ENCODE results near the gene TRA2B. TPM values are rescaled to one million over a fixed set of nuclear protein-coding genes. Genes with fewer than 3 reads are reported as not detected.
"Not testable (repeated sequence)": the region's sequence is repeated elsewhere in the genome, so short reads cannot be mapped to it uniquely, and the experiment has no call there.

TRA2B gene
- total and polyA plus RNA-seq, 2 of the 8 experiments (the other 6 are each of a cell fraction or from before 2014, with no cell fraction given) = 206 to 274 TPM

DNA sequence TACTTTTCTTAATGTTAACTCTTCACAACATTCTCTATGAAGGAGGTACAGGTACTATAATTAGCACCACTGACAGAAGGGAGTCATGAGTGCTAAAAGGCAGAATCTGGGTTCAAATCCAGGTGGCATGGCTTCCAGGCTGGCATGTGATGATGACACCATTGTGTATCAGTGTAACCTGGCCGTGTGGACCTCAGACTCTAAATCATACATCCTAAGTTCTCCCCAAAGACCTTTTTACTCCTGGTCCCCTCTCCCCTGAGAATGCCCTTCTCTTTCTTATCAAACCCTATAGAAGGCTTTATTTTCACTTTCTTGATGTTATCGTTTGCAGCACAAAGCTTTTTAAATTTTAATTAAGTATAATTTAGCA lies 26.8 kb downstream of the TRA2B start:
- H2BK5ac ChIP-seq (ENCODE audit: low read depth, low read length); H2BK20ac ChIP-seq (ENCODE audit: low read length); H3K23me2 ChIP-seq (ENCODE audit: low read depth, low read length); H3K27ac ChIP-seq (ENCODE audit: low read depth, low read length); H4K5ac ChIP-seq (ENCODE audit: insufficient read length, low read depth, low read length); H3K14ac ChIP-seq (ENCODE audit: insufficient read length); H2BK120ac ChIP-seq (replicated peaks; ENCODE audit: low read depth, low read length); H4K8ac ChIP-seq (ENCODE audit: extremely low read depth, insufficient read depth, low read length); H2AFZ ChIP-seq (ENCODE audit: low read length); H3K9ac ChIP-seq (replicated peaks in 1 of 4; ENCODE audit: extremely low read depth in 1 of 4, low read depth in 3 of 4, low read length in 3 of 4); H3K4me3 ChIP-seq (ENCODE audit: extremely low read depth in 1 of 4, insufficient read depth in 2 of 4, low read depth in 3 of 4, low read length in 4 of 4); H3K4ac ChIP-seq (replicated peaks; ENCODE audit: insufficient read length, low read depth, low read length); H2BK15ac ChIP-seq (ENCODE audit: low read length); H2BK12ac ChIP-seq (ENCODE audit: low read depth, low read length); H3K79me1 ChIP-seq (ENCODE audit: low read depth, low read length); H4K20me1 ChIP-seq (replicated peaks in 1 of 2; ENCODE audit: control insufficient read depth in 1 of 2, insufficient read depth in 2 of 2, low read length in 2 of 2); H3K56ac ChIP-seq (replicated peaks; ENCODE audit: insufficient read length, low read depth, low read length); H3K18ac ChIP-seq (ENCODE audit: extremely low read depth, low read length); H3K23ac ChIP-seq (ENCODE audit: insufficient read length); FAIRE-seq; DNase-seq (ENCODE audit: low read depth in 1 of 2, low spot score in 2 of 2); H3K4me2 ChIP-seq (ENCODE audit: insufficient read depth in 1 of 2, low read depth in 2 of 2, low read length in 2 of 2); H3K79me2 ChIP-seq (ENCODE audit: control insufficient read depth in 1 of 2, insufficient read depth in 2 of 2, low read length in 2 of 2); H2AK5ac ChIP-seq (ENCODE audit: low read depth, low read length); H3K4me1 ChIP-seq (replicated peaks in 1 of 4; ENCODE audit: control insufficient read depth in 3 of 4, insufficient read depth in 4 of 4, low read length in 3 of 4); H4K91ac ChIP-seq (replicated peaks; ENCODE audit: insufficient read length, low read length); H3K9me3 ChIP-seq (ENCODE audit: insufficient read depth in 2 of 2, low read depth in 1 of 2, low read length in 1 of 2); H3K27me3 ChIP-seq (replicated peaks in 1 of 4; ENCODE audit: control insufficient read depth in 3 of 4, extremely low read depth in 1 of 4, insufficient read depth in 3 of 4, low read length in 3 of 4): not testable (repeated sequence)
- CTCF ChIA-PET (ENCODE audit: partially characterized antibody) = interaction anchor here (0.6 to 1.5 kb wide), 6 partner anchors 31 to 251 kb away, joined by 3 read pairs; no protein-coding TSS in a partner anchor
- peaks cover 11 to 28% (median 17%) of the 10 kb centered on the region in 4 experiments for H3K36me3 ChIP-seq (ENCODE audit: control insufficient read depth in 2 of 4, insufficient read depth in 4 of 4, low read length in 3 of 4)
- POLR2A ChIA-PET (ENCODE audit: partially characterized antibody) = interaction anchor here (0.6 to 8.4 kb wide), 8 partner anchors 10 to 177 kb away, joined by 3 to 176 read pairs (median 12); partner anchors contain the start of genes IGF2BP2 and TRA2B
- 88% methylated on average over 2 of the region's 2 CpGs; no CpG with 5 or more reads in 1 of the 2 experiments for WGBS, 2 experiments (ENCODE audit: extremely low coverage in 1 of 2, insufficient coverage in 1 of 2, insufficient read length in 1 of 2, insufficient replicate concordance in 2 of 2, low coverage in 1 of 2, low lambda C conversion rate in 2 of 2, missing lambda C conversion rate in 1 of 2)

Data from H1 (cell line).